DND-41 (cell line): ENCODE results near the gene KSR2.

Experiments
- ATAC-seq: fragments of 200-7000 bp; cut with Tn5 transposase; 3 replicates; pipeline ENCODE4 v1.9.1; 2021; ENCODE audit warnings: low read depth; ENCODE audit not compliant: insufficient read depth
- DNase-seq: peaks from one replicate; pipeline ENCODE4 v3.0.0-alpha.2; 2020
- H2AFZ ChIP-seq: 2 replicates; pipeline ENCODE4 v1.6.0; 2012; ENCODE audit warnings: low read depth, low read length
- H3K27ac ChIP-seq: 2 replicates; pipeline ENCODE4 v1.5.1; 2012; ENCODE audit warnings: low read length, inconsistent platforms
- H3K27me3 ChIP-seq: fragments of 200-600 bp; sonication (generic); 2 replicates; pipeline ENCODE4 v1.6.0; 2012; ENCODE audit warnings: low read length, mild to moderate bottlenecking, inconsistent platforms; ENCODE audit not compliant: insufficient read depth, poor library complexity
- H3K36me3 ChIP-seq: 2 replicates; pipeline ENCODE4 v1.5.1; 2012; ENCODE audit warnings: low read length, inconsistent platforms; ENCODE audit not compliant: insufficient read depth
- H3K4me1 ChIP-seq: 2 replicates; pipeline ENCODE4 v1.5.1; 2012; ENCODE audit warnings: mild to moderate bottlenecking, low read length; ENCODE audit not compliant: insufficient read depth
- H3K4me2 ChIP-seq: 2 replicates; pipeline ENCODE4 v1.6.0; 2012; ENCODE audit warnings: mild to moderate bottlenecking, moderate library complexity, low read length, inconsistent platforms; ENCODE audit not compliant: insufficient read depth
- H3K4me3 ChIP-seq, 2 experiments: fragments of 200-600 bp in 1 of 2; shearing (Covaris generic) in 1 of 2; 2 replicates each; pipeline ENCODE4 v1.5.1; 2012 to 2016; ENCODE audit warnings: inconsistent platforms in 2 of 2, low read length in 2 of 2, mild to moderate bottlenecking in 2 of 2, low read depth in 1 of 2, moderate library complexity in 1 of 2
- H3K79me2 ChIP-seq: 2 replicates; pipeline ENCODE4 v1.6.0; 2012; ENCODE audit warnings: low read length, inconsistent platforms; ENCODE audit not compliant: insufficient read depth
- H3K9ac ChIP-seq: 2 replicates; pipeline ENCODE4 v1.6.0; 2012; ENCODE audit warnings: low read depth, mild to moderate bottlenecking, inconsistent platforms, low read length, moderate library complexity
- H3K9me3 ChIP-seq: 2 replicates; pipeline ENCODE4 v1.5.1; 2012; ENCODE audit warnings: low read length, moderate library complexity, mild to moderate bottlenecking, inconsistent platforms; ENCODE audit not compliant: insufficient read depth, severe bottlenecking
- H4K20me1 ChIP-seq: 2 replicates; pipeline ENCODE4 v1.6.0; 2012; ENCODE audit warnings: low read length; ENCODE audit not compliant: insufficient read depth
- EZH2 ChIP-seq: IDR thresholded peaks from 3 replicates; pipeline ENCODE4 v1.6.1; 2012; ENCODE audit warnings: borderline replicate concordance, low read depth, mild to moderate bottlenecking, moderate library complexity, low read length, inconsistent platforms; ENCODE audit not compliant: severe bottlenecking
- TF ChIP-seq, protein P1 (sequence below): IDR thresholded peaks from 2 replicates; pipeline ENCODE4 v1.5.1; 2012; ENCODE audit warnings: borderline replicate concordance, low read length, moderate library complexity, mild to moderate bottlenecking; ENCODE audit not compliant: poor library complexity, severe bottlenecking; ENCODE audit errors: extremely low read depth

Gene KSR2

DNA sequence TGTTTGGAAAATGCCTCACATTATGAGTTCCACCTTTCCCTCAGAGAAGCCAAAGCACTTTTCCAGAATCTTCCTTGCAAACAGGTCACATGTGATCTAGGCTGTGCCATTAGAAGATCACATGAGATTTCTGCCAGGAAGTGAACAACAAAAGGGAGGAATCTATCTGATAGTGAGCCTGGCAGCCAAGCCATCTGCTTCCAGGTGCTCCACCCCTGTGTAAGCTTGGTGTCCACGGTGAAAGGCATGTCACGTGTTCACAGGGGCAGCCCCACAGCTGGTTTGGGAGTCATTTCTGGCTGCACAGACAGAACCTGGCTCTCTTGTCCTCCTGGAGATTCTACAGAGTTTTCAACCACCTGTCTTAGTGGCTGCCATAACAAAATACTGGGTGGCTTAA is 3.5 kb upstream of the KSR2 start:
- H3K9ac ChIP-seq = no peak overlapping the region
- H3K79me2 ChIP-seq = no peaks in the 10 kb centered on the region
- no peak overlapping the region for H3K27ac ChIP-seq
- H4K20me1 ChIP-seq = no peaks in the 10 kb centered on the region
- no peak for TF ChIP-seq EZH2
- TF ChIP-seq, protein P1, sequence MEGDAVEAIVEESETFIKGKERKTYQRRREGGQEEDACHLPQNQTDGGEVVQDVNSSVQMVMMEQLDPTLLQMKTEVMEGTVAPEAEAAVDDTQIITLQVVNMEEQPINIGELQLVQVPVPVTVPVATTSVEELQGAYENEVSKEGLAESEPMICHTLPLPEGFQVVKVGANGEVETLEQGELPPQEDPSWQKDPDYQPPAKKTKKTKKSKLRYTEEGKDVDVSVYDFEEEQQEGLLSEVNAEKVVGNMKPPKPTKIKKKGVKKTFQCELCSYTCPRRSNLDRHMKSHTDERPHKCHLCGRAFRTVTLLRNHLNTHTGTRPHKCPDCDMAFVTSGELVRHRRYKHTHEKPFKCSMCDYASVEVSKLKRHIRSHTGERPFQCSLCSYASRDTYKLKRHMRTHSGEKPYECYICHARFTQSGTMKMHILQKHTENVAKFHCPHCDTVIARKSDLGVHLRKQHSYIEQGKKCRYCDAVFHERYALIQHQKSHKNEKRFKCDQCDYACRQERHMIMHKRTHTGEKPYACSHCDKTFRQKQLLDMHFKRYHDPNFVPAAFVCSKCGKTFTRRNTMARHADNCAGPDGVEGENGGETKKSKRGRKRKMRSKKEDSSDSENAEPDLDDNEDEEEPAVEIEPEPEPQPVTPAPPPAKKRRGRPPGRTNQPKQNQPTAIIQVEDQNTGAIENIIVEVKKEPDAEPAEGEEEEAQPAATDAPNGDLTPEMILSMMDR = no peak
- H3K36me3 ChIP-seq = no peaks in the 10 kb centered on the region
- no peak overlapping the region for H2AFZ ChIP-seq
- ATAC-seq (no peak), DNase-seq (no peak)
- H3K9me3 ChIP-seq = peaks cover 6% of the 10 kb centered on the region
- H3K27me3 ChIP-seq = peaks cover 10% of the 10 kb centered on the region
- H3K4me2 ChIP-seq = no peak overlapping the region
- H3K4me1 ChIP-seq = no peaks in the 10 kb centered on the region
- no peak overlapping the region for H3K4me3 ChIP-seq

DNA sequence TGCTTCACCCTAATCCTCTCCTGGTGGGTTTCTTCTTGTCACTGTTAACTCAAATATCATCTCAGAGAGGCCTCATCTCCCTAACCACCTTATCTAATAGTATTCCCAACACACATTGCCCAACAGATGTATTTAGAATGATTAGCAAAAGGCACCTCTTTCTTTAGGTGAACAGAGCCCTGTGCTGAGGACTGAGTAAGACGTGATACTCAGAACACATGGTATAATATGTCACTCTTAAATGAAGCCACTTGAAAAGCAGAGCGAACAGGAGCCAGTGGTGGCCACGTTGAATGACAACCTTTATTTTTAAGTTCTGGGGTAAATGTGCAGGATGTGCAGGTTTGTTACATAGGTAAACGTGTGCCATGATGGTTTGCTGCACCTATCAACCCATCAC is 1.5 kb upstream of the KSR2 start:
- Histone ChIP-seq H3K9ac (no peak overlapping the region), H3K4me3 (no peak overlapping the region), H4K20me1 (no peaks in the 10 kb centered on the region), H3K27ac (no peak overlapping the region), H3K4me1 (no peaks in the 10 kb centered on the region), H3K4me2 (no peak overlapping the region), H3K36me3 (no peaks in the 10 kb centered on the region), H3K27me3 (peaks cover 20% of the 10 kb centered on the region), H3K9me3 (peaks cover 6% of the 10 kb centered on the region), H2AFZ (no peak overlapping the region), H3K79me2 (no peaks in the 10 kb centered on the region)
- no peak for TF ChIP-seq EZH2
- TF ChIP-seq, protein P1 = no peak
- no peak for DNase-seq
- ATAC-seq = no peak

DNA sequence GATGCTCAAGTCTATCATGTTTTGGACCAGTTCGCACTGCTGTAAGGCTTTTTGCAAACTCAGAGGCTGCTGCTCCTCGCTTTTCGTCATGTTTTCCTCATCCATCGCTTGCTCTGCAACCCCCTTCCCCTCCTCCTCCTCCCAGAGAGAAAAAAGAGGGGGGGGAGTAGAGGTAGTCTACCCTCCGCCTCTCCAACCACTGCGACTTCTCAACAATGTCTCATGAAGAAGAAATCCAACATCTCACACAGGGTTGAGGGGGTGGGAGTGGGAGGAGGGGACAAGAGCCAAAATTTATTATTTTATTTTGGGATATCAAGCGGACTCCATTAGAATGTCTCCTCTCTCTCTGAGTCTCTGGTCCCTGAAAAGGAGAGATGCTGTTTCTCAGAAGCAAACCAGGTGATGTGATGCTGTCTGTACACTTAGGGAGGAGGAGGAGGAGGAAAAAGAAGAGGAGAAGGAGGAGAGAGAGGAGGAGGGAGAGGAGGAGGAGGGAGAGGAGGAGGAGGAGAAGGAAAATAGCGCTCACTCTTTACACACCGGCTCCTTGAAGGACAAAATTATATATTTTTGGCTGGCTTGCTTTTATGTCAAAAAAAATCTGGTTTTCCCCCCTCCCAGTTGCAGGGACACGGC is 520 bp downstream of the KSR2 start:
- Histone ChIP-seq H3K79me2 (no peaks in the 10 kb centered on the region), H3K9me3 (peaks cover 6% of the 10 kb centered on the region), H4K20me1 (no peaks in the 10 kb centered on the region), H3K27me3 (peaks cover 20% of the 10 kb centered on the region), H2AFZ (no peak overlapping the region), H3K9ac (no peak overlapping the region), H3K4me1 (no peaks in the 10 kb centered on the region), H3K4me3 (no peak overlapping the region), H3K4me2 (no peak overlapping the region), H3K27ac (no peak overlapping the region), H3K36me3 (no peaks in the 10 kb centered on the region)
- TF ChIP-seq, protein P1 = no peak
- DNase-seq = no peak
- ATAC-seq = no peak

GRCh38 chr12:117967512-117967911 is 1.3 kb downstream of the KSR2 start:
- H3K4me1 ChIP-seq = no peaks in the 10 kb centered on the region
- peaks cover 20% of the 10 kb centered on the region for H3K27me3 ChIP-seq
- H4K20me1 ChIP-seq = no peaks in the 10 kb centered on the region
- H3K4me3 ChIP-seq = no peak overlapping the region
- H3K79me2 ChIP-seq = no peaks in the 10 kb centered on the region
- H3K4me2 ChIP-seq = no peak overlapping the region
- peaks cover 6% of the 10 kb centered on the region for H3K9me3 ChIP-seq
- H3K27ac ChIP-seq = no peak overlapping the region
- ATAC-seq (no peak), DNase-seq (no peak)
- H3K9ac ChIP-seq = no peak overlapping the region
- H3K36me3 ChIP-seq = no peaks in the 10 kb centered on the region
- H2AFZ ChIP-seq = no peak overlapping the region
- TF ChIP-seq, protein P1 = no peak
- TF ChIP-seq EZH2 = no peak
